Choroid plexus epithelial cell (primary cell): ENCODE data around the gene OGG1.

Source experiments
- DNase-seq: peaks from one replicate; pipeline ENCODE4 v3.0.0-alpha.2; 2010; ENCODE audit warnings: low read depth
- H3K4me3 ChIP-seq: 2 replicates; pipeline ENCODE4 v1.5.1; 2011; ENCODE audit warnings: low read depth, mild to moderate bottlenecking, control low read depth, low read length, moderate library complexity
- TF ChIP-seq, protein P1 (sequence below): conservative IDR thresholded peaks from 2 replicates; pipeline ENCODE4 v1.5.1; 2011; ENCODE audit warnings: low read depth, mild to moderate bottlenecking, control low read depth, inconsistent platforms, low read length, moderate library complexity

The OGG1 gene

DNA sequence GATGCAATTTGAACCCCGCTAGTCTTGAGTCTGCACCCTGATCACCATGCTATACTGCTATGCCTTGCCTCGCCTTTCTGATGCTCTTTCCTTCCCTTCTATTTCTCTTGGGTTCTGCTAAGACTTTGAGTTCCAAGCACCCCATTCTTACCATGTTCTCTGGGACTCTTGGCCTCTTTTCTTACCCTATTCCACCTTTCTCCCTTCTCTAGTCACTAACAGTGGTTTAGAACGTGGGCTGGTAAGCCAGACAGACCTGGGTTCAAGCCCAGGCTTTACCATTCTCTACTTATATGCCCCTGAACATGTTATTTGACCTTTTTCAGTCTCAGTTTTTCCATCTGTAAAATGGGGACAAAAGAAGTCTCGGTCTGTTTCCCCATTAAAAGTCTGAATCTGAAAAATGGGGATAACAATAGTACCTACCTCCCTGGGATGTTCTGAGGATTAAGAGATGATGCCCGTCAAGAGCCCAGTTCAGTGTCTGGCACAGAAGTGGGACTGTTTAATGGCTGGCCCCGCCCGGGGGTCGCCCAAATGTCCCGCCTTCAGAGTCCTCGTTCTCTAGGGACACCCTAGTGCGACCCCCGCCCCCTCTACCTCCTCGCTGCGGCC is 42.1 kb downstream of the OGG1 start:
- peak overlapping the region; percentile 83 for H3K4me3 ChIP-seq
- TF ChIP-seq, protein P1, sequence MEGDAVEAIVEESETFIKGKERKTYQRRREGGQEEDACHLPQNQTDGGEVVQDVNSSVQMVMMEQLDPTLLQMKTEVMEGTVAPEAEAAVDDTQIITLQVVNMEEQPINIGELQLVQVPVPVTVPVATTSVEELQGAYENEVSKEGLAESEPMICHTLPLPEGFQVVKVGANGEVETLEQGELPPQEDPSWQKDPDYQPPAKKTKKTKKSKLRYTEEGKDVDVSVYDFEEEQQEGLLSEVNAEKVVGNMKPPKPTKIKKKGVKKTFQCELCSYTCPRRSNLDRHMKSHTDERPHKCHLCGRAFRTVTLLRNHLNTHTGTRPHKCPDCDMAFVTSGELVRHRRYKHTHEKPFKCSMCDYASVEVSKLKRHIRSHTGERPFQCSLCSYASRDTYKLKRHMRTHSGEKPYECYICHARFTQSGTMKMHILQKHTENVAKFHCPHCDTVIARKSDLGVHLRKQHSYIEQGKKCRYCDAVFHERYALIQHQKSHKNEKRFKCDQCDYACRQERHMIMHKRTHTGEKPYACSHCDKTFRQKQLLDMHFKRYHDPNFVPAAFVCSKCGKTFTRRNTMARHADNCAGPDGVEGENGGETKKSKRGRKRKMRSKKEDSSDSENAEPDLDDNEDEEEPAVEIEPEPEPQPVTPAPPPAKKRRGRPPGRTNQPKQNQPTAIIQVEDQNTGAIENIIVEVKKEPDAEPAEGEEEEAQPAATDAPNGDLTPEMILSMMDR: no peak
- DNase-seq: no peak

DNA sequence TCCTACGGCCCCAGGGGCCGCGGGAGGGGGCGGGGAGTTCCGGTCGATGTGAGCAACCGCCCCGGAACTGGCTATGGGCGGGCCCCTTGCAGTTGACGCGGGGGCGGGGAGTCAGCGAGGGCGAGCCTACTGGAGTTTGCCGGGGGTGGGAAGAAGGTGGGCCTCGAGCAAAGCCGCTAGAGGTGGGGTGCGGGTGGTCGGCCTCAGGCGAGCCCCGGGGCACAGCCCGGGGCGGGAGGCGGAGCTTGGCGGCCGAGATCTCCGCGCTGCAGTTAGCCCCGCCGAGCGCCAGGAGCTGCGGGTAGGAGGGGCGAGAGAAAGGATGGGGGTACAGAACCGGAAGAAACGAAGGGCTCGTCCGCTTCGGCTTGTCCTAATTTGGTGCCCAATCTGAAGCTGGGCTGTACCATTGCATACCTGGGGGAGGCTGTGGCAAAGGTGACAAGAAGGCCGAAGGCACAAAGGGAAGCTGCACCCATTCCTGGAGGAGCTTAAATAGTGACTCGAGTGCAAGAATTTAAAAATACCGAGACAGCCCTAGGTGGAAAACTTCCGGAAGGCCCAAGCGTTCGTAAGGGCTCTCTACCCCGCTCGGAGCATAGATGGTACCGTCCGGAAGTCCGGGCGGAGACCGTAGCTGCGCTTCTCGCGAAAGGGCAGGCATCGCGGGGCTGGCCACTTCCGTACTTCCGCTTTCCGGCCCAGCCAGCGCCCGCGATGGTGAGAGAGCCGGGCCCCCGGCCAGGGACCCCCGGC is 42.8 kb downstream of the OGG1 start, which contains the start of the genes ARPC4 and TADA3:
Gene ARPC4 (plus strand): TSS at position 678 of the 756 bp plus-strand sequence. CDS start 40 bp downstream, at position 718.
Gene TADA3 (minus strand): TSS at position 69 of the 756 bp plus-strand sequence. CDS start 1,007 bp downstream, outside the sequence.
- TF ChIP-seq, protein P1: no peak
- peak within 1 kb of the TSS; percentile 83 for H3K4me3 ChIP-seq
- peak; percentile 98 for DNase-seq

DNA sequence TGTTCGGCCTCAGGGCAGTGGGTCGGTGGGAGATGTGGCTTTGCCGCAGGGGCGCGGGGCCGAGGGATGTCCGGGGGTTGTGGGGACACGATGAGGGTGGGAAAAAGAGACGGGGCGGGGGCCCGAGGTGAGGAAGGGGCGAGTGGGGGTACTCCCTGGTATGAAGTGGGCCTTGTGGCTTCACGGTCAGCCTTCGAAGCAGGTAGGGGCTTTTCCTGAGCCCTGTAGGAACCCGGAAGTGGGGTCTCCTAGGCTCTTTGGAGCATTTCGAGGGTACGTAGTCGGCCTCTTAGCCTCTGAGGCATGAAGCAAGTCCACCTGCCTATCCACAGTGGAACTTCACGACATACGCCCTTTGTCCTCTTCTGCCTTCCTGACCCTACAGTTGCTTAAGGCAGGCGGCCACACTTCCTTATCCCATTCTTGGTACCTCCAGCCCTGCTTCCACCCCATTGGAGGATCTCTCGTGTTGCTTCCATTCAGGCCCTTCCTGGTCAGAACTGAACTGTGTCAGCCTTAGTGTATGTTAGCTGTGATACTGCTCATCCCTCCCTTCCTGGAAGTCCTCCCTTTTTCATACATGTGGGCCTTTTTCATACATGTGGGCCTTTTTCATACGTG is 43.5 kb downstream of the OGG1 start:
- TF ChIP-seq, protein P1: peak; percentile 15
- DNase-seq: peak; percentile 64
- peak overlapping the region; percentile 83 for H3K4me3 ChIP-seq

DNA sequence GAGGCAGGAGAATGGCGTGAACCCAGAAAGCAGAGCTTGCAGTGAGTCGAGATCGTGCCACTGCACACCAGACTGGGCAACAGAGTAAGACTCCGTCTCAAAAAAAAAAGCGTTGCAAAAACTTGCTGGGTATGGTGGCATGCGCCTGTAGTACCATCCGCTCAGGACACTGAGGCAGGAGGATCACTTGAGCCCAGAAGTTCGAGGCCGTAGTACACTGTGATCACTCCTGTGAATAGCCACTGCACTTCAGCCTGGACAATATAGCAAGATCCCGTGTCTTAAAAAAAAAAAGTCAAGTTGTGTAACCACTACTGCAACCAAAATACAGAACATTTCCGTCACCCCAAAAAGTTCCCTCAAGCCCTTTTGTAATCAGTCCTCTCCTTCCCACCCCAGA is 44.6 kb downstream of the OGG1 start:
- DNase-seq: no peak
- no peak overlapping the region for H3K4me3 ChIP-seq
- TF ChIP-seq, protein P1: no peak

DNA sequence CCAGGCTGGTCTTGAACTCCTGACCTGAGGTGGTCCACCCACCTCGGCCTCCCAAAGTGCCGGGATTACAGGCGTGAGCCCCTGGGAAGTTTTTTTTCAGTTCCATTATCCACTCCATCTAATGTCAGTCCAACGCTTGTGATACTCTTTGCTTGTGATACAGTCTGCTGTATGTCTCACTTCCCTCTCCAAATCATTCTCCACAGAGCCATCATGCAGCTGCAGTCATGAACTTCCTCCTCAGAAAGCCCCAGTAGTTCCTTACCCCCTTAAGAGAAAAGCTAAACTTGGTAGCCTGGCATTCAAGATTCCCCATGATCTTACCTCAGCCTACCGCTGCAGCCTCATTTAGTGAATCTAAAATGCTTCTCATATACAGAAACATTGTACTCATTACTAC is 45.5 kb downstream of the OGG1 start:
- H3K4me3 ChIP-seq: no peak overlapping the region
- TF ChIP-seq, protein P1: no peak
- no peak for DNase-seq

DNA sequence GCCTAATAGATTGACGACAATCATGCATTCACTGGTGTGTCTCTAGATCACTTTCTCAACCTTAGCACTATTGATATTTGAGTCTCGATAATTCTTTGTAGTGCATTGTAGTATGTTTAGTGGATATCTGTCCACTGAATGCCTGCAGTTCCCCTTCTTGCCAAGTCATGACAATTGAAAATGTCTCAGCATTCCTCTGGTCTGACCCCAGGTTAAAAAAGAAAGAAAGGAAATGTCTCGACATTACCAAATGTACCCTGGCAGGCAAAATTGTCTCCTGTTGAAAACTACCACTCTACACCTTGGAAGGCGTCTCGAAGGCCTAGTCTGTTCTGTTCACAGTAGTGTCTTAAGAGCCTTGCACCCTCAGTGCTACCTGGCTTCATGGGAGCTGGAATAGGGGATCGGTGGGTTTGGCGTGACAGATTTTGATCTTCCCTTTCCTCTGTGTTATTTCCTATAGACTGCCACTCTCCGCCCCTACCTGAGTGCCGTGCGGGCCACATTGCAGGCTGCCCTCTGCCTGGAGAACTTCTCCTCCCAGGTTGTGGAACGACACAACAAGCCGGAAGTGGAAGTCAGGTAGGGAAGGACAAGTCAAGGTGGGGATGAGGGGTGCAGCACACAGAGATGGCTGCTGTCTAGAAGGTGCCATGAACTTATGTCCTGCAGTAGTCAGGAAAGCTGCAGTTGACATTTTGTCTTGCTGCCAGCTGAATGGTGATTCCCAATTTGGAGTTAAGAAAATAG is 47.6 kb downstream of the OGG1 start:
- H3K4me3 ChIP-seq: no peak overlapping the region
- TF ChIP-seq, protein P1: no peak
- DNase-seq: peak; percentile 38
